ENCODE results near the gene CD59.

The CD59 gene

GRCh38 chr11:33660962-33661361, 75.3 kb downstream of the CD59 start:
- Histone ChIP-seq H3K4me3 (ENCODE audit: insufficient read depth, low read length, poor library complexity, severe bottlenecking) (no peak overlapping the region), H4K20me1 (ENCODE audit: low read depth, low read length) (no peaks in the 10 kb centered on the region), H3K9me3 (ENCODE audit: insufficient read depth, low read length) (no peaks in the 10 kb centered on the region), H3K9ac (ENCODE audit: low read length) (no peak overlapping the region), H3K9me2 (replicated peaks; ENCODE audit: insufficient read depth, low read length) (no peaks in the 10 kb centered on the region), H3K36me3 (ENCODE audit: low read length) (no peaks in the 10 kb centered on the region), H3K27ac (ENCODE audit: low read depth, low read length) (no peak overlapping the region), H2AFZ (ENCODE audit: low read depth, low read length, severe bottlenecking) (no peak overlapping the region), H3K27me3 (ENCODE audit: low read length) (no peaks in the 10 kb centered on the region), H3K79me2 (ENCODE audit: insufficient read depth, low read length) (no peaks in the 10 kb centered on the region), H3K4me2 (ENCODE audit: low read depth, low read length, poor library complexity, severe bottlenecking) (no peak overlapping the region), H3F3A (ENCODE audit: insufficient read depth) (no peaks in the 10 kb centered on the region)
- TF ChIP-seq, protein P1, sequence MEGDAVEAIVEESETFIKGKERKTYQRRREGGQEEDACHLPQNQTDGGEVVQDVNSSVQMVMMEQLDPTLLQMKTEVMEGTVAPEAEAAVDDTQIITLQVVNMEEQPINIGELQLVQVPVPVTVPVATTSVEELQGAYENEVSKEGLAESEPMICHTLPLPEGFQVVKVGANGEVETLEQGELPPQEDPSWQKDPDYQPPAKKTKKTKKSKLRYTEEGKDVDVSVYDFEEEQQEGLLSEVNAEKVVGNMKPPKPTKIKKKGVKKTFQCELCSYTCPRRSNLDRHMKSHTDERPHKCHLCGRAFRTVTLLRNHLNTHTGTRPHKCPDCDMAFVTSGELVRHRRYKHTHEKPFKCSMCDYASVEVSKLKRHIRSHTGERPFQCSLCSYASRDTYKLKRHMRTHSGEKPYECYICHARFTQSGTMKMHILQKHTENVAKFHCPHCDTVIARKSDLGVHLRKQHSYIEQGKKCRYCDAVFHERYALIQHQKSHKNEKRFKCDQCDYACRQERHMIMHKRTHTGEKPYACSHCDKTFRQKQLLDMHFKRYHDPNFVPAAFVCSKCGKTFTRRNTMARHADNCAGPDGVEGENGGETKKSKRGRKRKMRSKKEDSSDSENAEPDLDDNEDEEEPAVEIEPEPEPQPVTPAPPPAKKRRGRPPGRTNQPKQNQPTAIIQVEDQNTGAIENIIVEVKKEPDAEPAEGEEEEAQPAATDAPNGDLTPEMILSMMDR (IDR thresholded peaks at IDR 0.05; ENCODE audit: insufficient read depth, low read length, poor library complexity, severe bottlenecking), result no peak
- no peak for TF ChIP-seq EZH2phosphoT487 (conservative IDR thresholded peaks at IDR 0.05; ENCODE audit: low read length)

DNA sequence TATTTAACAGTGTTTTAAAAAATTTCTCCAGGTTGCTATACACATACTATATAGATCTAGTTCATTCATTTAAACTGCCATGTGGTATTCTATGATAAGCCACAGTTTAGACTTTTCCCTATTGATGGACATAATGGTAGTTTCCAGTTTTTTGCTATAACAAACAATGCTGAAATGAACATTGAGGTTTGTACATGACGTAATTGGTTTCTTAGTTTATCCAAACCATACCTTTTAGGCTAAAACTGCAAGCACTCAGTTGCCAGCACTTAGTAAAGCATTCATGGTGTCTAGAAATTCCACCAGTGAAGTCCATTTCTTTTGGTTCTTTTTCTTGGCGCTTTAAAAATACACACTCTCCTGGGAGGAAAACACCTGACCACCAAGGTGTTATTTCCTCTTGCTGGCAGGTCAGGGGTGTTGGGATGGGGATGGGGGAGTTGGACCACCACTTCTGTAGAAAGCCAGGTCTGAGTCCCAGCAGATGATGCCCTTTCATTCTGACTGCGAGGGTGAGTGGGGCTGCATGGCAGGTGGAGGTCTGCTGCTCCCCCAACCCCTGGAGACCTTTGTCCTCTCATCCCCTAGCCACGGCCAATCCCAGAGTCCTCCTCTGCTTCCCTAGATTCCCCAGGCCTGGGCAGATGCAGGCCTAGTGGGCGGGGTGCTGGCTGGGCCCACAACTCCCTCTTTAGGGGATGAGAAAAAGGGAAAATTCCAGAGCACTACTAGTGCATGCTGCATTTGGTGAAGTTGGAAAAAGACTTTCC, 76.7 kb downstream of the CD59 start:
- Histone ChIP-seq H3K9me3 (ENCODE audit: insufficient read depth, low read length) (no peaks in the 10 kb centered on the region), H3K27ac (ENCODE audit: low read depth, low read length) (no peak overlapping the region), H3K36me3 (ENCODE audit: low read length) (no peaks in the 10 kb centered on the region), H3F3A (ENCODE audit: insufficient read depth) (no peaks in the 10 kb centered on the region), H3K9ac (ENCODE audit: low read length) (no peak overlapping the region), H3K4me2 (ENCODE audit: low read depth, low read length, poor library complexity, severe bottlenecking) (no peak overlapping the region), H4K20me1 (ENCODE audit: low read depth, low read length) (no peaks in the 10 kb centered on the region), H3K79me2 (ENCODE audit: insufficient read depth, low read length) (no peaks in the 10 kb centered on the region), H2AFZ (ENCODE audit: low read depth, low read length, severe bottlenecking) (no peak overlapping the region), H3K27me3 (ENCODE audit: low read length) (no peaks in the 10 kb centered on the region), H3K4me3 (ENCODE audit: insufficient read depth, low read length, poor library complexity, severe bottlenecking) (no peak overlapping the region), H3K9me2 (replicated peaks; ENCODE audit: insufficient read depth, low read length) (no peaks in the 10 kb centered on the region)
- TF ChIP-seq EZH2phosphoT487 (conservative IDR thresholded peaks at IDR 0.05; ENCODE audit: low read length), result no peak
- TF ChIP-seq, protein P1 (IDR thresholded peaks at IDR 0.05; ENCODE audit: insufficient read depth, low read length, poor library complexity, severe bottlenecking), result no peak

DNA sequence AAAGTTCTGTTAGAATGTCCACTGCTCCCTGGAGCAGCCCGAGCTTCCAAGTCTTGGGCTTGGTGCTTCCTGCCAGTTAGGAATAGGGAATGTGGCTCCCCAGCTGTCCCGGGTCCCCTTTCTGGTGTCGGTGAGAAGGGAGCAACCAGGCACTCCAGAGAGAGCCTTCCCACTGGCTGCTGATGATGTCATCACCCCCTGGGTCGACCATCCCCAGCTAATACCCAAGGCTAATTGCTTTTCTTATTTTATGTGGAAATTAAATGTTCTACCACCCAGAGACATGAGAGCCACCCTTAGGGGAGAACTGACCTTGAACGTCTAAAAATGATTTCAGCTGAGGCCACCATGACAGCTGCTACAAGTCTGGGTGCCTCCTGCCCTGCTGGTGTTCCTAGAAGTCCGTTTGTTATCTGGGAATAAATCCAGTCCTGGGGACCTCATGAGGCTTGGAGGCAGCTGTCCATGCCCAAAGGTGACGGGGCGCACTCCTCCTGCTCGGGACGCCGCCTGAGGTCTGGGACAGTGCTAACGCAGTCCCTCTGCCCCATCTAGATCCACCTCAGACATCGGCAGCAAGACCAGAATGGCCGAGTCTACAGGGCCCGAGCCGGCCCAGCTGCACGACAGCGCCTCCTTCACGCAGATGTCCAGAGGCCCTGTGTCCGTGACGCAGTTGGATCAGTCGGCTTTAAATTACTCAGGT, 77.9 kb downstream of the CD59 start:
- H3K4me3 ChIP-seq (ENCODE audit: insufficient read depth, low read length, poor library complexity, severe bottlenecking), result no peak overlapping the region
- H3K9me3 ChIP-seq (ENCODE audit: insufficient read depth, low read length), result no peaks in the 10 kb centered on the region
- H3K9me2 ChIP-seq (replicated peaks; ENCODE audit: insufficient read depth, low read length), result no peaks in the 10 kb centered on the region
- no peak overlapping the region for H3K27ac ChIP-seq (ENCODE audit: low read depth, low read length)
- TF ChIP-seq EZH2phosphoT487 (conservative IDR thresholded peaks at IDR 0.05; ENCODE audit: low read length), result no peak
- TF ChIP-seq, protein P1 (IDR thresholded peaks at IDR 0.05; ENCODE audit: insufficient read depth, low read length, poor library complexity, severe bottlenecking), result no peak
- H3K36me3 ChIP-seq (ENCODE audit: low read length), result no peaks in the 10 kb centered on the region
- H4K20me1 ChIP-seq (ENCODE audit: low read depth, low read length), result no peaks in the 10 kb centered on the region
- no peak overlapping the region for H3K9ac ChIP-seq (ENCODE audit: low read length)
- H3K27me3 ChIP-seq (ENCODE audit: low read length), result no peaks in the 10 kb centered on the region
- no peak overlapping the region for H2AFZ ChIP-seq (ENCODE audit: low read depth, low read length, severe bottlenecking)
- no peaks in the 10 kb centered on the region for H3F3A ChIP-seq (ENCODE audit: insufficient read depth)
- H3K4me2 ChIP-seq (ENCODE audit: low read depth, low read length, poor library complexity, severe bottlenecking), result no peak overlapping the region
- no peaks in the 10 kb centered on the region for H3K79me2 ChIP-seq (ENCODE audit: insufficient read depth, low read length)
